Omental fat pad (tissue), 4 donors: ENCODE measurements around the gene ZNF662. TPM values are rescaled to one million over a fixed set of nuclear protein-coding genes. Genes with fewer than 3 reads are reported as not detected.

Experiments
- ATAC-seq: fragments of 150-250 bp; one replicate; pipeline ENCODE4 v1.9.1; 2016; ENCODE audit warnings: mild to moderate bottlenecking, moderate library complexity; ENCODE audit not compliant: low FRiP score
- DNase-seq: peaks from one replicate; pipeline ENCODE4 v3.0.0-alpha.2; 2019; ENCODE audit warnings: low spot score
- CTCF ChIP-seq, 3 donors: fragments of 450-650 bp; IDR thresholded peaks; one replicate each; pipeline ENCODE4 v1.5.1; 2016 to 2017; ENCODE audit warnings: antibody characterized with exemption in 3 of 3, mild to moderate bottlenecking in 3 of 3, moderate library complexity in 2 of 3
- total RNA-seq, 4 donors: library from RNA; depleted of rRNA; stranded (reverse); fragments of >200 nt; gene quantifications; one replicate each; pipeline ENCODE4 v1.1.0, GENCODE V29; 2016

Gene ZNF662
- total RNA-seq, 4 donors from 2014 or later, result 3.3 to 9.9 (median 4.3) TPM

GRCh38 chr3:42898896-42899675 lies 6.9 kb upstream of the ZNF662 start:
- TF ChIP-seq CTCF (IDR thresholded peaks at IDR 0.05), result no peak
- ATAC-seq (no peak), DNase-seq (no peak)

- TF ChIP-seq CTCF (IDR thresholded peaks at IDR 0.05), result no peak
- no peak for ATAC-seq
- DNase-seq, result no peak
Observed at GRCh38 chr3:42900226-42901072, 5.5 kb upstream of the ZNF662 start.

DNA sequence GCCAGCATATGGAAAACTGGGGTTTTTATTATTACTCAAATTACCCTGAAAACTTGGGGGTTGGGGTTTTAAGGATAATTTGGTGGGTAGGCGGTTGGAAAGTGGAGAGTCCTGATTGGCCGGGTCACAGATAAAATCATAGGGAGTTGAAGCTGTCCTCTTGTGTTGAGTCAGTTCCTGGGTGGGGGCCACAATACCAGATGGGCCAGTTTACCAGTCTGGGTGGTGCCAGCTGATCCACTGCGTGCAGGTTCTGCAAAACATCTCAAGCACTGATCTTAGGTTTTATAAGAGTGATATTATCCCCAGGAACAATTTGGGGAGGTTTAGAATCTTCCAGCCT lies 4.9 kb upstream of the ZNF662 start:
- no peak for DNase-seq
- no peak for TF ChIP-seq CTCF (IDR thresholded peaks at IDR 0.05)
- no peak for ATAC-seq

GRCh38 chr3:42902257-42902656 lies 3.7 kb upstream of the ZNF662 start:
- ATAC-seq, result no peak
- no peak for TF ChIP-seq CTCF (IDR thresholded peaks at IDR 0.05)
- no peak for DNase-seq

DNA sequence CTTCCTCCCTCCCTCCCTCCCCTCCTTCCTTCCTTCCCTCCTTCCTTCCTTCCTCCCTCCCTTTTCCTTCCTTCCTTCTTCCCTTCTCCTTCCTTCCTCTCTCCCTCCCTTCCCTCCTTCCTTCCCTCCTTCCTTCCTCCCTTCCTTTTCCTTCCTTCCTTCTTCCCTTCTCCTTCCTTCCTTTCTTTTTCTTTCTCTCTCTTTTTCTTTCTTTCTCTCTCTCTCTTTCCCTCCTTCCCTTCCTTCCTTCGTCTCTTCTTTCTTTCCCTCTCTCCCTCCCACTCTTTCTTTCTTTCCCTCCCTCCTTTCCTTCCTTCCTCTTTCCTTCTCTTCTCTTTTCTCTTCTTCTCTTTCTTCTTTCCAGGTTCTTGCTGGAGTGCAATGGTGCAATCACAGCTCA lies 1.9 kb upstream of the ZNF662 start:
- no peak for ATAC-seq
- TF ChIP-seq CTCF (IDR thresholded peaks at IDR 0.05), result no peak

GRCh38 chr3:42905740-42906069 lies 237 bp upstream of the ZNF662 start:
- no peak for ATAC-seq
- no peak for TF ChIP-seq CTCF (IDR thresholded peaks at IDR 0.05)

More for the DNA sequence above, 1.9 kb upstream of the ZNF662 start:
- no peak for DNase-seq

DNA sequence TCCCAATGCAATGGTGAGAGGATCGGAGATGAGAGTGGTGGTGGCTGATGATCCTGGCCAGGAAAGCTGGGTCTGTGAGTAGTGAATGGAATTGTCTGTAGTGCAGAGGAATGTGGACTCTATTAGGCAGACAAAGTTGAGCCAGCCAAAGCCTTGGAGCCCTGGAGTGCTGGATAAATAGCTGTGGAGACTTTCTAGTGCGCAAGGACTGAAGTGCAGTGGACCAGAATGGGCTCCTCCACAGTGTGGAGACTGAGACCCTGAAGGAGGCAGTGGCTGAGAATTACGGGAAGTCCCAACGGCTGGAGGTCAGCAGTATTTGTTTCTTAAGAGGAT lies 874 bp downstream of the ZNF662 start:
- DNase-seq (no peak), ATAC-seq (no peak)
- no peak for TF ChIP-seq CTCF (IDR thresholded peaks at IDR 0.05)

More at GRCh38 chr3:42905740-42906069, 237 bp upstream of the ZNF662 start:
- no peak for DNase-seq
